IMR-90 (cell line): ENCODE results near the gene PLSCR3. TPM values are rescaled to one million over a fixed set of nuclear protein-coding genes. Genes with fewer than 3 reads are reported as not detected.

Experiments used
- ATAC-seq: fragments of 200-7000 bp; cut with Tn5 transposase; 2 replicates; pipeline ENCODE4 v1.9.1; 2020; ENCODE audit warnings: low read depth, mild to moderate bottlenecking, moderate library complexity
- BruUV-seq: library from RNA; stranded (reverse); fragments of 400-500 nt; replicated peaks from 2 replicates; lab custom pipeline; 2021; lab: Mats Ljungman, UMichigan
- CTCF ChIA-PET: fragments of 300-600 bp; formaldehyde crosslinking; extraction: SDS; loops from one replicate; lab custom pipeline; 2021; ENCODE audit warnings: antibody characterized with exemption; lab: Yijun Ruan, JAX
- POLR2A ChIA-PET: fragments of 300-600 bp; sonication (Branson Sonifier 250); formaldehyde crosslinking; loops from one replicate; lab custom pipeline; 2022; ENCODE audit warnings: antibody characterized with exemption; ENCODE audit not compliant: unreplicated experiment; lab: Charles Lee
- DNase-seq: peaks from one replicate; pipeline ENCODE4 v3.0.0; 2013
- H2AFZ ChIP-seq: replicated peaks from 2 replicates; pipeline ENCODE3; 2013; ENCODE audit warnings: low read length, mild to moderate bottlenecking; ENCODE audit not compliant: poor library complexity
- H2AK5ac ChIP-seq: 2 replicates; pipeline ENCODE4 v1.6.1; 2013; ENCODE audit warnings: low read depth, low read length, inconsistent platforms
- H2AK9ac ChIP-seq: replicated peaks from 2 replicates; pipeline ENCODE3; 2013; ENCODE audit warnings: mild to moderate bottlenecking, low read depth, low read length, moderate library complexity; ENCODE audit not compliant: poor library complexity
- H2BK120ac ChIP-seq: 2 replicates; pipeline ENCODE4 v1.6.1; 2013; ENCODE audit warnings: low read depth, low read length, inconsistent platforms
- H2BK15ac ChIP-seq: 3 replicates; pipeline ENCODE4 v1.6.1; 2013; ENCODE audit warnings: low read depth, low read length, inconsistent platforms
- H2BK20ac ChIP-seq: 2 replicates; pipeline ENCODE4 v1.6.1; 2013; ENCODE audit warnings: low read depth, mild to moderate bottlenecking, inconsistent platforms, low read length, moderate library complexity
- H2BK5ac ChIP-seq: 2 replicates; pipeline ENCODE4 v1.6.1; 2013; ENCODE audit warnings: mild to moderate bottlenecking, low read depth, low read length, inconsistent platforms; ENCODE audit not compliant: poor library complexity, severe bottlenecking
- H3K14ac ChIP-seq: replicated peaks from 2 replicates; pipeline ENCODE4 v1.6.1; 2013; ENCODE audit warnings: low read depth, low read length, inconsistent platforms
- H3K18ac ChIP-seq: 2 replicates; pipeline ENCODE4 v1.6.1; 2013; ENCODE audit warnings: low read depth, low read length, control low read depth
- H3K23ac ChIP-seq: 2 replicates; pipeline ENCODE4 v1.6.1; 2013; ENCODE audit warnings: low read depth, low read length, inconsistent platforms
- H3K27ac ChIP-seq: 2 replicates; pipeline ENCODE4 v1.5.1; 2013; ENCODE audit warnings: mild to moderate bottlenecking, control low read depth, low read length; ENCODE audit not compliant: insufficient read depth
- H3K27me3 ChIP-seq: 2 replicates; pipeline ENCODE4 v1.6.1; 2013; ENCODE audit warnings: low read length; ENCODE audit not compliant: control insufficient read depth, insufficient read depth
- H3K36me3 ChIP-seq: 2 replicates; pipeline ENCODE4 v1.6.1; 2013; ENCODE audit warnings: low read length, mixed read lengths; ENCODE audit not compliant: control insufficient read depth, insufficient read depth
- H3K4ac ChIP-seq: 2 replicates; pipeline ENCODE4 v1.6.1; 2013; ENCODE audit warnings: low read depth, low read length, inconsistent platforms
- H3K4me1 ChIP-seq: 2 replicates; pipeline ENCODE4 v1.6.1; 2013; ENCODE audit warnings: low read length, mixed read lengths; ENCODE audit not compliant: control insufficient read depth, insufficient read depth
- H3K4me2 ChIP-seq: 2 replicates; pipeline ENCODE4 v1.6.1; 2013; ENCODE audit warnings: low read depth, mild to moderate bottlenecking, control low read depth, low read length, moderate library complexity
- H3K4me3 ChIP-seq: 2 replicates; pipeline ENCODE4 v1.5.1; 2013; ENCODE audit warnings: low read depth, mild to moderate bottlenecking, control low read depth, low read length, moderate library complexity; ENCODE audit not compliant: insufficient read depth
- H3K56ac ChIP-seq: 2 replicates; pipeline ENCODE4 v1.6.1; 2013; ENCODE audit warnings: low read length, inconsistent platforms; ENCODE audit not compliant: insufficient read depth; ENCODE audit errors: extremely low read depth
- H3K79me1 ChIP-seq, 2 experiments: 2 replicates each; pipeline ENCODE4 v1.6.1; 2013; ENCODE audit warnings: low read length in 2 of 2, inconsistent platforms in 1 of 2, low read depth in 1 of 2
- H3K9ac ChIP-seq: 2 replicates; pipeline ENCODE4 v1.6.1; 2013; ENCODE audit warnings: low read depth, low read length, control low read depth
- H3K9me1 ChIP-seq: 2 replicates; pipeline ENCODE4 v1.6.1; 2013; ENCODE audit warnings: low read length, inconsistent platforms; ENCODE audit not compliant: insufficient read depth
- H3K9me3 ChIP-seq: 2 replicates; pipeline ENCODE4 v1.6.1; 2013; ENCODE audit warnings: low read length; ENCODE audit not compliant: control insufficient read depth, insufficient read depth
- H4K20me1 ChIP-seq: 2 replicates; pipeline ENCODE4 v1.6.1; 2013; ENCODE audit warnings: low read length, inconsistent platforms; ENCODE audit not compliant: insufficient read depth
- H4K5ac ChIP-seq: 2 replicates; pipeline ENCODE4 v1.6.1; 2013; ENCODE audit warnings: mild to moderate bottlenecking, low read depth, low read length, control low read depth
- H4K8ac ChIP-seq, 2 experiments: 2 replicates each; pipeline ENCODE4 v1.6.1; 2013; ENCODE audit warnings: low read depth in 2 of 2, low read length in 2 of 2, control low read depth in 1 of 2, inconsistent platforms in 1 of 2
- H4K91ac ChIP-seq: 2 replicates; pipeline ENCODE4 v1.6.1; 2013; ENCODE audit warnings: low read depth, low read length, inconsistent platforms; ENCODE audit not compliant: insufficient read depth
- CHD1 ChIP-seq: IDR thresholded peaks from 2 replicates; pipeline ENCODE4 v1.6.1; 2012; ENCODE audit warnings: low read depth, low read length, improper control_type of control experiment
- ELK1 ChIP-seq: fragments of 150-350 bp; IDR thresholded peaks from 2 replicates; pipeline ENCODE4 v1.6.1; 2016; ENCODE audit warnings: low read depth, mild to moderate bottlenecking, low read length, moderate library complexity, borderline replicate concordance
- MAFK ChIP-seq: IDR thresholded peaks from 2 replicates; pipeline ENCODE4 v1.6.1; 2012; ENCODE audit warnings: low read depth, low read length, improper control_type of control experiment
- MAZ ChIP-seq: IDR thresholded peaks from 2 replicates; pipeline ENCODE4 v1.6.1; 2012; ENCODE audit warnings: low read depth, mild to moderate bottlenecking, low read length, improper control_type of control experiment, moderate library complexity, borderline replicate concordance
- RAD21 ChIP-seq: IDR thresholded peaks from 2 replicates; pipeline ENCODE4 v1.6.1; 2012; ENCODE audit warnings: low read length, improper control_type of control experiment
- RCOR1 ChIP-seq: IDR thresholded peaks from 2 replicates; pipeline ENCODE4 v1.6.1; 2012; ENCODE audit warnings: mild to moderate bottlenecking, low read length, improper control_type of control experiment; ENCODE audit not compliant: insufficient replicate concordance
- RFX5 ChIP-seq: IDR thresholded peaks from 2 replicates; pipeline ENCODE4 v1.8.0; 2012; ENCODE audit warnings: low read depth, mild to moderate bottlenecking, low read length, moderate library complexity
- SMC3 ChIP-seq: fragments of 150-350 bp; IDR thresholded peaks from 2 replicates; pipeline ENCODE4 v1.6.1; 2016; ENCODE audit warnings: low read depth, mild to moderate bottlenecking, antibody characterized with exemption, low read length, moderate library complexity
- USF2 ChIP-seq: fragments of 150-350 bp; IDR thresholded peaks from 2 replicates; pipeline ENCODE4 v1.6.1; 2017; ENCODE audit warnings: mild to moderate bottlenecking, antibody characterized with exemption, low read length, low read depth
- WGBS, 2 experiments: methylation state at CpG; one replicate each; pipeline versions ENCODE4 v1.1.5 to v1.1.7; 2013; ENCODE audit warnings: missing lambda C conversion rate in 2 of 2; ENCODE audit not compliant: insufficient read length in 1 of 2; ENCODE audit errors: extremely low coverage in 2 of 2; 5-methylcytosine and 5-hydroxymethylcytosine counted together
- dilution Hi-C: fragments of 300-500 bp; cut with HindIII; formaldehyde crosslinking; loops from one replicate; pipeline ENCODE4 v1.14.3; 2018; ENCODE audit warnings: low sequenced_read_pairs; ENCODE audit not compliant: unreplicated experiment
- in situ Hi-C: fragments of 300-500 bp; cut with MboI; formaldehyde crosslinking; loops from 3 replicates; pipeline ENCODE4 v1.14.3; 2019; ENCODE audit warnings: low sequenced_read_pairs, inconsistent platforms, mixed read lengths
- intact Hi-C: fragments of 100-400 bp; cut with micrococcal nuclease; formaldehyde crosslinking; loops from 2 replicates; pipeline ENCODE4 v1.10.0; 2022
- polyA plus RNA-seq, 3 experiments: library from polyadenylated mRNA; depleted of rRNA; stranded (reverse); fragments of >200 nt; gene quantifications; 2 replicates each; pipeline ENCODE4 v1.2.3, GENCODE V29; 2012; ENCODE audit warnings: low replicate concordance in 1 of 3
- total RNA-seq: library from RNA; depleted of rRNA; stranded (reverse); fragments of >200 nt; gene quantifications from 2 replicates; pipeline ENCODE4 v1.2.3, GENCODE V29; 2012
- TF ChIP-seq, protein P1 (sequence below): conservative IDR thresholded peaks from 2 replicates; pipeline ENCODE4 v1.5.1; 2012; ENCODE audit warnings: mild to moderate bottlenecking, low read depth, low read length, improper control_type of control experiment

The PLSCR3 gene
- total and polyA plus RNA-seq, 2 of the 4 experiments (the other 2 are of a cell fraction) = 6.1 to 116 TPM

- ATAC-seq = no peak
- H3K9ac ChIP-seq = no peak overlapping the region
- no peaks in the 10 kb centered on the region for H3K36me3 ChIP-seq
- H3K4me1 ChIP-seq = peaks cover 6% of the 10 kb centered on the region
- H2BK15ac ChIP-seq = no peak overlapping the region
- peaks cover 4 to 24% of the 10 kb centered on the region in 2 experiments; a peak in 3 of 4 replicates for H3K79me1 ChIP-seq
- H4K8ac ChIP-seq = no peak overlapping the region
- no peak overlapping the region for H3K4me3 ChIP-seq
- H2AK9ac ChIP-seq = no peak overlapping the region
- peaks cover 15% of the 10 kb centered on the region for H3K27me3 ChIP-seq
- no peak overlapping the region for H3K27ac ChIP-seq
- H2BK120ac ChIP-seq = no peak overlapping the region
- WGBS, 2 experiments = 85% methylated on average over 11 of the region's 18 CpGs; no CpG with 5 or more reads in 1 of the 2 experiments
- no peak overlapping the region for H2BK20ac ChIP-seq
- POLR2A ChIA-PET = no interaction called here
- H3K18ac ChIP-seq = no peak overlapping the region
- intact Hi-C loops (loop anchor here (1.0 kb wide), 1 partner anchor 67 kb away; no protein-coding TSS in a partner anchor), in situ Hi-C loops (no loop called here), dilution Hi-C loops (no loop called here)
- H3K56ac ChIP-seq = no peak overlapping the region
- H2BK5ac ChIP-seq = no peak overlapping the region
- no peak overlapping the region for H3K4me2 ChIP-seq
- peaks cover 5% of the 10 kb centered on the region; the same call in 1 of the 2 replicates for H3K9me1 ChIP-seq
- no peak overlapping the region for H3K23ac ChIP-seq
- TF ChIP-seq RAD21 (no peak), RFX5 (no peak), MAZ (no peak), MAFK (no peak), USF2 (no peak), ELK1 (no peak), RCOR1 (no peak), SMC3 (no peak), CHD1 (no peak)
- TF ChIP-seq, protein P1, sequence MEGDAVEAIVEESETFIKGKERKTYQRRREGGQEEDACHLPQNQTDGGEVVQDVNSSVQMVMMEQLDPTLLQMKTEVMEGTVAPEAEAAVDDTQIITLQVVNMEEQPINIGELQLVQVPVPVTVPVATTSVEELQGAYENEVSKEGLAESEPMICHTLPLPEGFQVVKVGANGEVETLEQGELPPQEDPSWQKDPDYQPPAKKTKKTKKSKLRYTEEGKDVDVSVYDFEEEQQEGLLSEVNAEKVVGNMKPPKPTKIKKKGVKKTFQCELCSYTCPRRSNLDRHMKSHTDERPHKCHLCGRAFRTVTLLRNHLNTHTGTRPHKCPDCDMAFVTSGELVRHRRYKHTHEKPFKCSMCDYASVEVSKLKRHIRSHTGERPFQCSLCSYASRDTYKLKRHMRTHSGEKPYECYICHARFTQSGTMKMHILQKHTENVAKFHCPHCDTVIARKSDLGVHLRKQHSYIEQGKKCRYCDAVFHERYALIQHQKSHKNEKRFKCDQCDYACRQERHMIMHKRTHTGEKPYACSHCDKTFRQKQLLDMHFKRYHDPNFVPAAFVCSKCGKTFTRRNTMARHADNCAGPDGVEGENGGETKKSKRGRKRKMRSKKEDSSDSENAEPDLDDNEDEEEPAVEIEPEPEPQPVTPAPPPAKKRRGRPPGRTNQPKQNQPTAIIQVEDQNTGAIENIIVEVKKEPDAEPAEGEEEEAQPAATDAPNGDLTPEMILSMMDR = no peak
- H4K91ac ChIP-seq = no peak overlapping the region
- no peak overlapping the region for H4K5ac ChIP-seq
- DNase-seq = no peak
- H2AFZ ChIP-seq = no peak overlapping the region
- no peaks in the 10 kb centered on the region for H3K9me3 ChIP-seq
- H3K4ac ChIP-seq = no peak overlapping the region
- BruUV-seq = no TSS peak
- no peak overlapping the region for H3K14ac ChIP-seq
- H2AK5ac ChIP-seq = no peak overlapping the region
- peaks cover 19% of the 10 kb centered on the region for H4K20me1 ChIP-seq
- CTCF ChIA-PET = interaction anchor here (0.6 to 1.4 kb wide), 2 partner anchors 9 to 301 kb away, joined by 3 read pairs; no protein-coding TSS in a partner anchor
These were observed 47.3 kb downstream of the PLSCR3 start for GRCh38 chr17:7346761-7347614.
